Activated CD4-positive, alpha-beta T cell treated with anti-CD3 and anti-CD28 coated beads, Interleukin-2, Interleukin-6, amounts not matched to agents 100 ng/mL and 50 ng/mL, durations not matched to agents 16 hours and 8 hours (primary cell): ENCODE data around the gene DVL1.

Experiments used
- DNase-seq: peaks from one replicate; pipeline ENCODE4 v3.0.0-alpha.2; 2020

Gene DVL1

DNA sequence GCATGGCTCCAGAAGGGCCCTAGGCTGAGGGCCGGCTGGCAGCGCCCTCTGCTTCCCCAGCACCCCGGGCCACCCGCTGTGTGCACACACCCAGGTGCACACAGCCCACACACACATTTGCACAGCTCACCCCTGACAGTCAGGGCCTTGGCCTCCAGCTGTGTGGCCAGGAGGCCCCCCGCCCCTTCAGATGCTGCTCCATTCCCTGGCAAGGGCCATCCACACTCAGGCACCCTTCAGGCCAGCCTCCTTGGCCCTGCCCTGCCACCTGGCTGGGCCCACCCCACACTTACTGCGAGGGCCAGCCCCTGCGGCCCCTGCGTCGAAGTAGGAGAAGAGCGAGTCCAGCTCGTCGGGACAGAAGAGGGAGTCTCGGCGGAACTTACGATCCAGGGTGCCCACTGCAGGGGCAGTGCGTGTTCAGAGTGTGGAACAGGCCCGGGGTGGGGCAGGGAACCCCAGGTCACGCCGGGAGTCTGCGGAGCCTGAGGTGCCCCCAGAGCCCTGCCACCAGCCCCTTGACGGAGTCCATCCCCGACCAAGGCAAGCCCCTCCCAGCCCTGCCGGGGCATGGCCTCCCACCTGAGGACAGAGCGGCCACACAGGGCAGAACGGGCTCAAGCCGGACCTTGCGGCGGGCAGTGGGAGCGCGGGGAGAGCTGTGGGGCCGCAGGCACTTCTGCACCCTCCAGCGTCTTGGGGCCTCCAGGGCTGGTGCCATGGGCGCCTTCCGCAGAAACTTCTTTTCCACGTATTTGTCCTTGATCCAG, 53.9 kb downstream of the DVL1 start:
- no peak for DNase-seq

DNA sequence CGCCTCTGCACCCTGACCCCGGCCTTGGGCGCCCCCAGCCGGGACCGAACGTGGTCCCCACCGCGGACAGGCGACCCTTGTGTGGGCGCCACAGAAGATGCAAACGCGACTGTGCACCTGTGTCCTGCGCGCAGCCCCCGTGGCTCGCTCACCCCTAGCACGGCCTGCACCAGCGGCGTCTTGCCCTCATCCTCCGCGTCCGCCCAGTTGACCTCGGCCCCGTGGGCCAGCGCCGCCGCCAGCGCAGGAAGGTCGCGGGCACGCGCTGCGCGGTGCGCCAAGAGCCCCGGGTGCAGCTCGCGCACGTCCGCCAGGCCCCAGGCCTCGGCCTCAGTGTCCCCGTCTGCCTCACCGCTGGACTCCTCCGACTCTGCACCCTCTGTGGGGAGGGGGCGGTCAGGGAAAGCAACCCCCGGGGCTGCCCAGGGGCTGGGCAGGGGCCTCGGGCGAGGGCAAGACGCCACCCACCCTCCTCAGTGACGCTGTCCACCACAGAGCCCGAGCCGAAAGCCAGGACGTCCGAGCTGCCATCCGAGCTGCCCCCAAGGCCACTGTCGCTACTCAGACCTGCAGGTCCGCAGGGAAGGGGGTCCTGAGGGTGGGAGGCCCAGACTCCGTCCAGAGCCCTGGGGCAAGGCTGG, 54.8 kb downstream of the DVL1 start:
- DNase-seq: no peak

DNA sequence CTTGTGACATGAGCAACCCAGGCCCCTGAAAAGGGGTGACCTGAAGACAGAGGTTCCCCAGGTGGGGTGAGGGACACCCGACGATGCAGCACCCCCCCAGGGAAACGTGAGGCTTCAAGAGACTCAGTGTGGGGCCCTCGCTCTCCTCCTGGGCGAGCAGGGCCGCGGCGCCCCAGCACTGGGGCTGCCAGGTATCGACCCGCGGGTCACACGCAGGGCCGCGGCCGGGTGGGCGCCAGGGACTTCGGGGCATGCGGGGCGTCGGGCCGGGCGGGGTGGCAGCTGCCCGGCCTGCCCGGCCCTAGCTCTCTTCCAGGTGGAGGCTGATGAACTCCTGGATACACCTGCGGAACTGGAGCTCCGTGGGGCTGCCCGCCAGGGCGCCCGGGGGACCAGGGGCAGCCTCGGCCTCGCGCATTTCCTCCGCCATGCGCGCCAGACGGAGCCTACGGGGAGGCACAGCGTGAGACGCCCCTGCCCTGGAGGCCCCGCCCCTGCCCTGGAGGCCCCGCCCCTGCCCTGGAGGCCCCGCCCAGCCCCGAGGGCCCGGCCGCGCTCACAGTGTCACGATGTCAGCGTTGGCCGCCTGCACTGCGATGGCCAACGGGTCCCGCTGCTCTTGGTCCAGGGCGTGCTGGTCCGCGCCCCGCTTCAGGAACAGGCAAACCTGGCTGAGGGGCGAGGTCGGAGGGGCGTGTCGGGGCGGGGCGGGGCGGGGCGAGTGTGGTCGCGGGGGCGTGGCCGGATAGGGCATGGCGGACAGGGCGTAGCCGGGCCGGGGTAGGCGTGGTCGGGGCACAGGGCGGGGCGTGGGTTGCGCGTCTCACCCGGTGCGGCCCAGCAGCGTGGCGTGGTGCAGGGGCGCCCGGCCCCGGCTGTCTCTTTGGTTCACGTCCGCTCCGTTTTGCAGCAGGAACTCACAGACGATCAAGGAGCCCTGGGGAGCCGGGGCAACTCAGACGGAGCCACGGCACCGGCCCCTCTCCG, 55.7 kb downstream of the DVL1 start:
- DNase-seq: no peak

DNA sequence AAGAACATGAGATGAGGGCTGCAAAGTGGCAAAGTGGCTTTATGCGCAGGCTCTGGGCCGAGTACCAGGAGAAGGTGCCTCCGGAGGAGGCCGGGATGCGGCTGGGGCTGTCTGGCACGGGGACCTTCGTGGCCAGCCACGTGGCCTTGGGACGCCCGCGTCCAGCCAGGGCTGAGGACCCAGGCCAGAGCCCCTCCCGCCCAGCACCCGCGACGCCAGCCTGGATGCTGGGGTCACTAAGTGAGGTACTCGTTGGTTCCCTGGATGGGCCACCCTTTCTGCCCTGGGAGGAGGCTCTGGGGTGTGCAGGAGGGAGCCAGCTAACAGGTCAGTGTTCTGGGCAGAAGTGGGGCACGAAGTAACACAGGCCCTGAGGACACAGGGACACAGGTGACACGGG, 56.4 kb downstream of the DVL1 start:
- no peak for DNase-seq

DNA sequence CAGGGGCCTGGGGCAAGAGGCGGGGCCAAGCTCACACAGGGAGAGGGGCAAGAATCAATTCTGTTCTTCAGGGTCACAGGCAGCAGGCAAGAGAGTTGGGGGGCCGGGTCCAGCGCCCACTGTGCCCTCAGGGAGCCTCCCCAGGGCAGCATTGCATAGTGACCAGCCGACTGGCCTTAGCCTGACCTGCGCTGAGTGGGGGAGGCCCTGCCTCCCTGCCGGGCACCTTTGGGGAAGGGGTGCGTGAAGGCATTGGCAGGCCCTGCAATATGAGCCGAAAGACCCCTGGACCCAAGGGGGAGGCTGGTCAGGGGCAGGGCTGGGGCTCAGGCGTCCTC, 56.8 kb downstream of the DVL1 start:
- DNase-seq: no peak

DNA sequence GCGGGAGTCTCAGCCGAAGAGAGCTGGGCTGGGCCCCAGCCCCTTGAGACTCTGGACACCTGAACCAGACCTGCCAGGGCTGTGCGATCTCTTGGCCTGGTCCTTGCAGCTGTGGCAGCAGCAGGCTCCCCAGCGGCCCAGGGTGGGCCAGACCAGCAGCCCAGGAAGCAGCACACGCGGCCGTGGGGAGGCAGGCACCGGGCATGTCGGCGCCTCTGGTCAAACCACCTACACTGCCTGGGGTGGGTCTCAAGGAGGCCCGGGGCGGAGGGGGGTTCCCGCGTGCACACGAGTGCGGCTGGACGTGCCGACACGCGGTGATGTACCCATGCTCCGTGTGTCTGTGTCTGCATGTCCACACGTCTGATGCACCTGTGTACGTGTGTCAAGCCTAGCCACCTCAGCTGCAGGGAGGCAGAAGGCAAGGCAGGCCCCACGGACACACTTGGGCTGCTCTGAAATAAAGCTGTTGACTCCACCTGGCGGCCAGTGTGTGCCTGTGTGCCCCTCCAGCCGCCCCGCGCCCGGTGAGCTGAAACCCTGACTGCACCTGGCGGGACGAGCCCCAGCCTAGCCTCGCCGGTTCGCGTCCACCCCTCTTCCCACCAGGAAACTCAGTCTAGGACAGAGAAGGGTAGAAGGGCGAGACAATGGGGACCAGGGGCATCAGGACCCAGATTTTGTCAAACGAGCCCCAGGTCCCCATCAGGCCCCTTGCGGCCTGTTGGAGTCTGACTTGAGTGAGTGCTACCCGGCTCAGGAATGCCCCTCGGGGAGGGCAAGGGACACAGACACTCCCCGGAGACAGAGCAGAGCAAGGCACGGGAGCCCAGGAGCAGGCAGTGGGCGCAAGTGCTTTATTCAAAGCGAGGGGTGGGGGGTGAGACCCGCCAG, 57.4 kb downstream of the DVL1 start:
- DNase-seq: peak; percentile 55

DNA sequence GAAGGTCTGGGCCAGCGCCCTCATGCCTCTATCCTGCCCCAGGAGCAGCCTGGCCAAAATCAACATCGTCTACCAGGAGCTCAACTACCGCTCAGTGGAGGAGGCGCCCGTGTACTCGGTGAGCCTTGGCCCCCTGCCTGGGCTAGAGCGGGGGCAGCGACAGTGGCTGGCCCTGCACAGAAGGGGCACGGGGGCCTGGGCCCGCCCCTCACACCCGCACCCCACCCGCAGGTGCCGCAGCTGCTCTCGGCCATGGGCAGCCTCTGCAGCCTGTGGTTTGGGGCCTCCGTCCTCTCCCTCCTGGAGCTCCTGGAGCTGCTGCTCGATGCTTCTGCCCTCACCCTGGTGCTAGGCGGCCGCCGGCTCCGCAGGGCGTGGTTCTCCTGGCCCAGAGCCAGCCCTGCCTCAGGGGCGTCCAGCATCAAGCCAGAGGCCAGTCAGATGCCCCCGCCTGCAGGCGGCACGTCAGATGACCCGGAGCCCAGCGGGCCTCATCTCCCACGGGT, 58.1 kb downstream of the DVL1 start:
- DNase-seq: no peak

DNA sequence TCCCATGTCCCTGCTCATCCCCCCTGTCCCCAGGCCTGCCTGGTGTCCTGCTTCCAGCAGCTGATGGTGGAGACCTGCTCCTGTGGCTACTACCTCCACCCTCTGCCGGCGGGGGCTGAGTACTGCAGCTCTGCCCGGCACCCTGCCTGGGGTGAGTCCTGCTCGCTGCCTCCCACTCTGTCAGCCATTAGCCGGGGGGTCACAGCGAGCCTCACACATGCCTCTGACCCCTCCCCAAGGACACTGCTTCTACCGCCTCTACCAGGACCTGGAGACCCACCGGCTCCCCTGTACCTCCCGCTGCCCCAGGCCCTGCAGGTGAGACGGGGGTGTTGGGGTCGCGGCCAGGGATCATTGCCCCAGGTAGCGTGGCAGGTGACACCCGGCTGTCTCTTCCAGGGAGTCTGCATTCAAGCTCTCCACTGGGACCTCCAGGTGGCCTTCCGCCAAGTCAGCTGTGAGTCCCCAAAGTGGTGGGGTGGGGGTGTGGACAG, 58.9 kb downstream of the DVL1 start:
- no peak for DNase-seq

DNA sequence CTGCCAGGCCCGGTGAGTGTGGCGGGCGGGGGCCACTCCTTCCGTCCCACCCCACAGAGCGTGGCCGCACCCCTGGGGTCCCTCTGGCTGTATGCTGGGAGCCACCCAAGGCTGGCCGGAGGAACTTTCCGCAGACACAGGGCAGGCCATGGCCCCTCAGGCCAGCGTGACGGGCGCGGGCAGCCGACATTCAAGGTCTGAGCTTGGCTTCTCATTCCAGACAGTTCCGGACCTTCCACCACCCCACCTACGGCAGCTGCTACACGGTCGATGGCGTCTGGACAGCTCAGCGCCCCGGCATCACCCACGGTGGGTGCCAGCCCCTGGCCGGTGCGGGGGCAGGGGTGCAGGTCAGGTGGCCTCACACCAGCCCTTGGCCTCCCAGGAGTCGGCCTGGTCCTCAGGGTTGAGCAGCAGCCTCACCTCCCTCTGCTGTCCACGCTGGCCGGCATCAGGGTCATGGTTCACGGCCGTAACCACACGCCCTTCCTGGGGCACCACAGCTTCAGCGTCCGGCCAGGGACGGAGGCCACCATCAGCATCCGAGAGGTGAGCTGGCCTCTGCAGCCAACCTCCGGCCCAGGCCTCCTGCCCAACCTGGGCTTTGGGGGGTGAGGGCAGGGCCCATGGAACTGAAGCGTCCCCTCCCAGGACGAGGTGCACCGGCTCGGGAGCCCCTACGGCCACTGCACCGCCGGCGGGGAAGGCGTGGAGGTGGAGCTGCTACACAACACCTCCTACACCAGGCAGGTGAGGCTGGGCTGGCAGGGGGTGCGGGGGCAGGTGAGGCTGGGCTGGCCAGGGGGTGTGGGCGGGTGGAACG, 61.7 kb downstream of the DVL1 start:
- DNase-seq: no peak

DNA sequence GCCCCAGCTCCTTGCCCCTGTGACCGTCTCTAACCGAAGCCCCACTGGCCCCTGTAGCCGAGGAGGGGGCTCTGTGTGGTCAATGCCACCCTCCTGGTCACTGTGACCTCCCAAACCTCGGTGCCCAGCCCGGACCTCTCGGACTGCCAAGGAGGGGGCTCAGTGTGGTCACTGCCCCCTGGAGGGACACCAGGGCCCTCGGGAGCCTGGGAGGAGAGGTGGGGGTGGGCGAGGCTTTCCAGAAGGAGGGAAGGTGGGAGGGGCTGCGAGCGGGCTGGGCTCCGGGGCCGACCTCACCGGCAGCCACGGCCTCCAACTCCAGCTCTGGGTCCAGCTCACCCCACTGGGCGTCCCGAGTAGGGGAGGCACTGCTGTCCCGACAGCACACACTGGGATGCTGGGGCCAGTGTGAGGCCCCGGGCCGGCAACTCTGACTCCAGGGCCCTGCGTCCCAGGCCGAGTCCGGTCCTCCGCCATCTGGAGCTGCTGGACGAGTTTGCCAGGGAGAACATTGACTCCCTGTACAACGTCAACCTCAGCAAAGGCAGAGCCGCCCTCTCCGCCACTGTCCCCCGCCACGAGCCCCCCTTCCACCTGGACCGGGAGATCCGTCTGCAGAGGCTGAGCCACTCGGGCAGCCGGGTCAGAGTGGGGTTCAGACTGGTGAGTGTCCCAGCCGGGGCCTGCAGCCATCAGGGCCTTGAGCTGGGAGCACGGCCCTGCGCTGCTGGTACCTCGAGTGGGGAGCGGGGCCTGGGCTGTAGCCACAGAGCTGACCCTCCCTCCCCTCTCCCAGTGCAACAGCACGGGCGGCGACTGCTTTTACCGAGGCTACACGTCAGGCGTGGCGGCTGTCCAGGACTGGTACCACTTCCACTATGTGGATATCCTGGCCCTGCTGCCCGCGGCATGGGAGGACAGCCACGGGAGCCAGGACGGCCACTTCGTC, 62.6 kb downstream of the DVL1 start:
- no peak for DNase-seq

DNA sequence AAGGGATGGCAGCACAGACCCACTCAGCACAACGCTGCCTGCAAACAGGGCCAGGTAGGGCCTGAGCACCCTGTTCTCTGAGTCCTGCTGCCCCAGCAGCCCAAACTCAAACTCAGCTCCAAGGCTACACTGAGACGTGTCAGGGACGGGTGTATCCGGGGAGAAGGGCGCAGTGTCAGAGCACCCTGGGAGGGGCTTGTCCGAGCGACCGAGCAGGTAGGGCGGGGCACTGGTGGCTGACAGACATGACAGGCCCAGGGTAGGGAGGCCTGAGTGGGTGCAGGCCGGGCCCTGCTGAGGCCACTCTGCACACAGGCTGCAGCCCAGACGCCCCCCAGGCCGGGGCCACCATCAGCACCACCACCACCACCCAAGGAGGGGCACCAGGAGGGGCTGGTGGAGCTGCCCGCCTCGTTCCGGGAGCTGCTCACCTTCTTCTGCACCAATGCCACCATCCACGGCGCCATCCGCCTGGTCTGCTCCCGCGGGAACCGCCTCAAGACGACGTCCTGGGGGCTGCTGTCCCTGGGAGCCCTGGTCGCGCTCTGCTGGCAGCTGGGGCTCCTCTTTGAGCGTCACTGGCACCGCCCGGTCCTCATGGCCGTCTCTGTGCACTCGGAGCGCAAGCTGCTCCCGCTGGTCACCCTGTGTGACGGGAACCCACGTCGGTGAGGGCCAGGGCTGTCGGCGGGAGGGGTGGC, 63.5 kb downstream of the DVL1 start:
- no peak for DNase-seq
